OCI-LY3 (cell line): ENCODE results near the gene RFX2.
A peak's percentile ranks its signal among the peaks of the same experiment; 100 is the strongest.
"Not testable (repeated sequence)": the region's sequence is repeated elsewhere in the genome, so short reads cannot be mapped to it uniquely, and the experiment has no call there.

Experiments
- H2AFZ ChIP-seq: fragments of 200-600, 300-600 bp; shearing (Covaris generic); 2 replicates; pipeline ENCODE4 v1.6.0; 2014; ENCODE audit warnings: antibody characterized with exemption, low read depth, low read length
- H3K27ac ChIP-seq: fragments of 200-600, 300-600 bp; sonication (generic); 2 replicates; pipeline ENCODE4 v1.5.1; 2014; ENCODE audit warnings: mild to moderate bottlenecking, low read length, moderate library complexity, mixed read lengths
- H3K27me3 ChIP-seq: fragments of 200-600, 300-600 bp; sonication (generic); 2 replicates; pipeline ENCODE4 v1.6.1; 2014; ENCODE audit warnings: low read depth, low read length, mixed read lengths
- H3K36me3 ChIP-seq: fragments of 200-600, 300-600 bp; sonication (generic); replicated peaks from 2 replicates; pipeline ENCODE3; 2014; ENCODE audit warnings: low read depth, low read length, mixed read lengths
- H3K4me1 ChIP-seq: fragments of 300-600, 200-600 bp; sonication (generic); 2 replicates; pipeline ENCODE4 v1.6.1; 2014; ENCODE audit warnings: low read length, mixed read lengths
- H3K4me2 ChIP-seq: fragments of 200-600, 300-600 bp; sonication (generic); 2 replicates; pipeline ENCODE4 v1.6.1; 2014; ENCODE audit warnings: low read length, mixed read lengths
- H3K4me3 ChIP-seq: fragments of 300-600, 200-600 bp; sonication (generic); 2 replicates; pipeline ENCODE4 v1.5.1; 2014; ENCODE audit warnings: antibody characterized with exemption, mild to moderate bottlenecking, low read length, moderate library complexity
- H3K79me2 ChIP-seq: fragments of 300-600, 200-600 bp; shearing (Covaris generic); 2 replicates; pipeline ENCODE4 v1.6.1; 2014; ENCODE audit warnings: mild to moderate bottlenecking, low read length, mixed read lengths
- H3K9ac ChIP-seq: fragments of 300-600, 200-600 bp; shearing (Covaris generic); 2 replicates; pipeline ENCODE4 v1.6.0; 2014; ENCODE audit warnings: mild to moderate bottlenecking, low read length, moderate library complexity
- H3K9me3 ChIP-seq: fragments of 200-600, 300-600 bp; shearing (Covaris generic); 2 replicates; pipeline ENCODE4 v1.6.1; 2014; ENCODE audit warnings: low read length, mixed read lengths; ENCODE audit not compliant: insufficient read depth
- H4K20me1 ChIP-seq: fragments of 200-600, 300-600 bp; sonication (generic); 2 replicates; pipeline ENCODE4 v1.6.1; 2016; ENCODE audit warnings: low read length, mixed read lengths; ENCODE audit not compliant: insufficient read depth
- EZH2phosphoT487 ChIP-seq: fragments of 200-600 bp; shearing (Covaris generic); IDR thresholded peaks from 2 replicates; pipeline ENCODE4 v1.6.1; 2018; ENCODE audit warnings: antibody characterized with exemption, mixed run types, low read depth
- TF ChIP-seq, protein P1 (sequence below): fragments of 200-600, 300-600 bp; sonication (generic); IDR thresholded peaks from 2 replicates; pipeline ENCODE4 v1.5.1; 2014; ENCODE audit warnings: antibody characterized with exemption, low read length, low read depth

Gene RFX2

DNA sequence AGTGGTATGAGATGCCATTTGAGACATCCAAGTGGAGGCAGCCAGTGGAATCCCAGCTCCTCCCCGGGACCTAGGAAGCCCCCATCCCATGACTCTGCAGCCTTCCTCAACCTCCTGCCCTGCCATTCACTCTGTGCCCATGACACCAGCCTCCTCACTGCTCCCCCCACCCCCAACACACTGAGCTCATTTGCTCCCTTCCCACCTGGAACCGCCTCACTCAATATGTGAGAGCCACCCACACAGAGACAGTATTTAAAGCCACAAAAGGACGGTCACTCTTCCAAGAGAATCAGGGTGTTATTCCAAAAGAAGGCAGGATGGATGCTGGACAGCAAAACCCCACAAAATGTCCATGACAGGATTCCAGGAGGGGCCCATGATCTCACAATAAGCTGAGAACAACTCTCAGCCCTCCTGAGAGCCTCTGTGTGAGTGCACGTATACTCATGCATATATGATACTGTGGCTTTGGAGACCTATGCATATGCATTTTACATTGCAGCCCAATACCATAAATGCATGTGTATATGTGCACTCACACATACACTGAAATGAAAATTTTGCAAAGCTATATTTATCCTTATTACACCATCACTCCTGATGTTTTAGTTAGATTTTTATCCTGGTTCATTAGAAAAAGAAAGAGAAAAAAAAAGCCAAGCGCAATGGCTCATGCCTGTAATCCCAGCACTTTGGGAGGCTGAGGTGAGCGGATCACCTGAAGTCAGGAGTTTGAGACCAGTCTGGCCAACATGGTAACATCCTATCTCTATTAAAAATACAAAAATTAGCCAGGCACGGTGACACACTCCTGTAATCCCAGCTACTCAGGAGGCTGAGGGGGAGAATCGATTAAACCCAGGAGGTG, 121.5 kb downstream of the RFX2 start:
- H3K4me2 ChIP-seq, result peak overlapping the region; percentile 16; the same call in 1 of the 2 replicates
- TF ChIP-seq, protein P1, sequence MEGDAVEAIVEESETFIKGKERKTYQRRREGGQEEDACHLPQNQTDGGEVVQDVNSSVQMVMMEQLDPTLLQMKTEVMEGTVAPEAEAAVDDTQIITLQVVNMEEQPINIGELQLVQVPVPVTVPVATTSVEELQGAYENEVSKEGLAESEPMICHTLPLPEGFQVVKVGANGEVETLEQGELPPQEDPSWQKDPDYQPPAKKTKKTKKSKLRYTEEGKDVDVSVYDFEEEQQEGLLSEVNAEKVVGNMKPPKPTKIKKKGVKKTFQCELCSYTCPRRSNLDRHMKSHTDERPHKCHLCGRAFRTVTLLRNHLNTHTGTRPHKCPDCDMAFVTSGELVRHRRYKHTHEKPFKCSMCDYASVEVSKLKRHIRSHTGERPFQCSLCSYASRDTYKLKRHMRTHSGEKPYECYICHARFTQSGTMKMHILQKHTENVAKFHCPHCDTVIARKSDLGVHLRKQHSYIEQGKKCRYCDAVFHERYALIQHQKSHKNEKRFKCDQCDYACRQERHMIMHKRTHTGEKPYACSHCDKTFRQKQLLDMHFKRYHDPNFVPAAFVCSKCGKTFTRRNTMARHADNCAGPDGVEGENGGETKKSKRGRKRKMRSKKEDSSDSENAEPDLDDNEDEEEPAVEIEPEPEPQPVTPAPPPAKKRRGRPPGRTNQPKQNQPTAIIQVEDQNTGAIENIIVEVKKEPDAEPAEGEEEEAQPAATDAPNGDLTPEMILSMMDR, result no peak
- TF ChIP-seq EZH2phosphoT487, result no peak
- no peak overlapping the region for H3K9ac ChIP-seq
- no peaks in the 10 kb centered on the region for H3K27me3 ChIP-seq
- no peak overlapping the region for H2AFZ ChIP-seq
- no peak overlapping the region for H3K27ac ChIP-seq
- no peaks in the 10 kb centered on the region for H4K20me1 ChIP-seq
- H3K79me2 ChIP-seq, result no peaks in the 10 kb centered on the region
- H3K36me3 ChIP-seq, result no peaks in the 10 kb centered on the region
- H3K9me3 ChIP-seq, result no peaks in the 10 kb centered on the region
- H3K4me3 ChIP-seq, result no peak overlapping the region
- H3K4me1 ChIP-seq, result peaks cover 20% of the 10 kb centered on the region

DNA sequence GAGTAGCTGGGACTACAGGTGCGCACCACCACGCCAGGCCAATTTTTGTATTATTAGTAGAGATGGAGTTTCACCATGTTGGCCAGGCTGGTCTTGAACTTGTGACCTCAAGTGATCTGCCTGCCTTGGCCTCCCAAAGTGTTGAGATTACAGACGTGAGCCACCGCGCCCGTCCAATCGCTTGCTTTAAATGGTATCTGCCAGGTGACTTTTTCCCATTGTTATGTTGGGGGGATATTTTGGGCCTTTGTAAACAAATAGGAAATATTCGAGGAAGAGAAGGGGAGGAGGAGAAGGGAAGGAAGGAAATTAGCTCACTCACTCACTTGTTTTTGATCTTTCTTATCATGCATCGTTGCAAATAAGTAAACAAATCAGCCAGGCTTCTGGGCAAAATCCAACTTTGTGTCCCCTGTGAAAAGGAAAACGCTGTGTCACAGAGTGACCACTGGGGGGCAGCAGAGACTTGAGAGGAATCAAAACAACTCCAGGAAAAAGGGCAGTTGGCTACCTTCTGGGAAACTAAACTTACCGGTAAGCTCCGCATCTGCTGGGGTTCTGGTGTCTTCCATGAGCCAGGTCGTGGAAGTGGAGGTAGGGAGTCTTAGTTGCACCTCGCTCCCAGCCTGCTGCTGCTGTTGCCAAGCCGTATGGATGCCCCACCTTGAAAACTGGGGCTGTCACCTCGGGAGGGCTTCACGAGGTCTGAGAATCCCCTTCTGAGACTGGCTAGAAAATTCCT, 123.1 kb downstream of the RFX2 start:
- Histone ChIP-seq H3K4me1 (peaks cover 20% of the 10 kb centered on the region), H3K79me2 (no peaks in the 10 kb centered on the region), H3K4me3 (peak overlapping the region; percentile 70), H3K9ac (peak overlapping the region; percentile 41), H3K36me3 (no peaks in the 10 kb centered on the region), H3K27me3 (no peaks in the 10 kb centered on the region), H3K9me3 (no peaks in the 10 kb centered on the region), H3K27ac (no peak overlapping the region), H4K20me1 (no peaks in the 10 kb centered on the region), H3K4me2 (peak overlapping the region; percentile 80), H2AFZ (peak overlapping the region; percentile 65)
- TF ChIP-seq, protein P1, result peak; percentile 99
- no peak for TF ChIP-seq EZH2phosphoT487

DNA sequence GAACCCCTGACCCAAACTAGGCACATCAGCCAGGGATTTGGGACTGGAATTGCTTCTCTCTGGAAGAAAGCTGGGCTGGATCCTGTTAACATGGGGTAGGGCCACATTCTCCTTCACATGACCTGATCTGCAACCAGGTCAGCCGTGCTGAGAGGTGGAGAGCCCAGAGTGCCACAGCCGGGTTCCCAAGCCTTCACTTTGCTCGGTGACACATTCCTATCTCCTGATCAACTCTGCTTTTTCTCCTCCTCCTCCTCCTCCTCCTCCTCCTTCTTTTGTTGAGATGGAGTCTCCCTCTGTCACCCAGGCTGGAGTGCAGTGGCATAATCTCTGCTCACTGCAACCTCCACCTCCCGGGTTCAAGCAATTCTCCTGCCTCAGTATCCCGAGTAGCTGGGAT, 124.5 kb downstream of the RFX2 start:
- H3K27ac ChIP-seq, result not testable (repeated sequence)

DNA sequence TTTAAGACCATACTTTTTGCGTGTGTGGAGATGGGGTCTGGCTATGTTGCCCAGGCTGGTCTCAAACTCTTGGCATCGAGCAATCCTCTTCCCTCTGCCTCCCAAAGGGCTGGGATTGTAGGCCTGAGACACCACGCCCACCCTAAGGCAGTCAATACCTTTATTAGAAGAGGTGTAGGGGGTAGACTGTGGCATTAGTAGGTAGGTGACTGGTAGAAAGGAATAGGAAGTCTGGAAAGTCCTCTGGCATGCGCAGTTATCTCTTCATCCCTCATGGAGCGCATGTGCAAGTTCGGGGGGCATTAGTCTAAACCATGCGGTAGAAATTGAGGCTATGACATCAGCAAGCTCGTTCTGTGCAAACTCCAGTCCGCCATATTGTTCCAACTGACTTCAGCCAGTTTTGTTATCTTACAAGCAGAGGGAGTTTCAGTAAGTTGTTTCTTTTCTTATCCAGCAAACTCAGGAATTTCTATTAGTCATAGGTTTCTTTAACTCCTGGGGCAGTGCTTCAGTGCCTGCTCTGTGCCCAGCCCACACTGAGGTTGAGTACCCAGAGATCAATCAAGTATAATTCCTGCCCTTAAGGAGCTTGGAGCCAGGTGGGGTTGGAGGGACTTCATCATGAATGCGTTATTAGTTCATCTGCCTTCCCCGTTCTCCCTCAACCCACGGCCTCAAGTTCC, 125.1 kb downstream of the RFX2 start:
- no peak overlapping the region for H3K9ac ChIP-seq
- H3K79me2 ChIP-seq, result peaks cover 9% of the 10 kb centered on the region
- TF ChIP-seq, protein P1, result no peak
- TF ChIP-seq EZH2phosphoT487, result no peak
- H3K4me2 ChIP-seq, result no peak overlapping the region
- no peak overlapping the region for H2AFZ ChIP-seq
- H3K9me3 ChIP-seq, result no peaks in the 10 kb centered on the region
- H3K27me3 ChIP-seq, result no peaks in the 10 kb centered on the region
- no peaks in the 10 kb centered on the region for H4K20me1 ChIP-seq
- peaks cover 20% of the 10 kb centered on the region for H3K4me1 ChIP-seq
- H3K27ac ChIP-seq, result no peak overlapping the region
- H3K4me3 ChIP-seq, result no peak overlapping the region
- peaks cover 4% of the 10 kb centered on the region for H3K36me3 ChIP-seq

More for the DNA sequence above, 124.5 kb downstream of the RFX2 start:
- H3K9me3 ChIP-seq, H3K4me2 ChIP-seq, H4K20me1 ChIP-seq, H3K36me3 ChIP-seq, H3K4me3 ChIP-seq, H2AFZ ChIP-seq, H3K79me2 ChIP-seq, H3K27me3 ChIP-seq, H3K9ac ChIP-seq: not testable (repeated sequence)
- H3K4me1 ChIP-seq, result peaks cover 20% of the 10 kb centered on the region
